Muscle layer of colon (tissue), 2 donors: ENCODE data around the gene FSCN2.

Experiments
- H3K27ac ChIP-seq: one replicate; pipeline ENCODE4 v1.7.0; 2013; ENCODE audit warnings: low read depth, mild to moderate bottlenecking, low read length, moderate library complexity
- H3K27me3 ChIP-seq, 2 donors: one replicate each; pipeline ENCODE4 v1.7.0; 2013; ENCODE audit warnings: low read length in 2 of 2, mild to moderate bottlenecking in 2 of 2; ENCODE audit not compliant: insufficient read depth in 2 of 2, control insufficient read depth in 1 of 2
- H3K36me3 ChIP-seq: one replicate; pipeline ENCODE4 v1.7.0; 2013; ENCODE audit warnings: mild to moderate bottlenecking, low read length; ENCODE audit not compliant: insufficient read depth
- H3K4me1 ChIP-seq: one replicate; pipeline ENCODE4 v1.7.0; 2013; ENCODE audit warnings: mild to moderate bottlenecking, low read length; ENCODE audit not compliant: insufficient read depth
- H3K4me3 ChIP-seq, 2 donors: one replicate each; pipeline ENCODE4 v1.7.0; 2013; ENCODE audit warnings: low read length in 2 of 2, low read depth in 1 of 2, mild to moderate bottlenecking in 1 of 2, moderate library complexity in 1 of 2
- H3K9ac ChIP-seq: one replicate; pipeline ENCODE4 v1.7.0; 2013; ENCODE audit warnings: low read length
- H3K9me3 ChIP-seq: one replicate; pipeline ENCODE4 v1.7.0; 2013; ENCODE audit warnings: mild to moderate bottlenecking, low read length
- donor health status: abdominal sarcoma.
- donor health status: Adenocarcinoma of cecum.

FSCN2 gene

DNA sequence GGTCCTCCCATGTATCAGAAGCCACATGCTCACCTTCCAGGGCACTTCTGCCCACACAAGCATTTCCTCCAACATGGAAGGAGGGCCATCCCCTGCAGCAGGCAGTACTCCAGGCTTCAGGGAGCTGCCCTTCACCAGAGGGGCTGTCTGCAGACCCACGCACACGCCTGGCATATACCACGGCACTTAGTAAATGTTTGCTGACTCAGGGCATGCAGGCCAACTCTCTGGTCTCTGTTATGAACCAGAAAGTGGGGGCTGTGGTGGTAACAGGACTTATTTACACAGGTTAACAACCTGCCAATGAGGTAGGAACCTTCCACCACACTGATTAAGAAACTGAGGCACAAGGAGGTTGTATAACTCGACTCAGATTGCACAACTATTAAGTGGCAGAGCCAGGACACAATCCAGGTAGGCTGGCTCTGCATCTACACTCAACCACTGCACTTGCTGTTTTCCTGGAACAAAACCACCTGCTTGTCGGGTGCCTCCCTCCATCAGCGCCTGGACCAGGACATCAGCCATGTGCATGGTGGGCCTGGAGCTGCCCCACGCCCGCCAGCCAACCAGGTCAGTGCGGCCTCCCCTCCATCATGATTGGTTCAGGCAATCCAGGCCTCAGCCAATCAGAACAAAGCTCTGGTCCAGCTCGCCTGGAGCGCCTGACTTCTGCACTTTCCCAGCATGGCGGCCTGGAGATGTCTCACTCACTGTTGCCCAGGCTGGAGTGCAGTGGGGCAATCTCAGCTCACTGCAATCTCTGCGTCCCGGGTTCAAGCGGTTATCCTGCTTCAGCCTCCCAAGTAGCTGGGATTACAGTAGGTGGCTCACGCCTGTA, 34.8 kb upstream of the FSCN2 start:
- H3K4me3 ChIP-seq, result no peak overlapping the region
- no peaks in the 10 kb centered on the region for H3K36me3 ChIP-seq
- H3K9ac ChIP-seq, result no peak overlapping the region
- H3K9me3 ChIP-seq, result no peaks in the 10 kb centered on the region
- peaks cover 0 to 14% of the 10 kb centered on the region in 2 donors for H3K27me3 ChIP-seq
- H3K4me1 ChIP-seq, result no peaks in the 10 kb centered on the region
- H3K27ac ChIP-seq, result no peak overlapping the region

DNA sequence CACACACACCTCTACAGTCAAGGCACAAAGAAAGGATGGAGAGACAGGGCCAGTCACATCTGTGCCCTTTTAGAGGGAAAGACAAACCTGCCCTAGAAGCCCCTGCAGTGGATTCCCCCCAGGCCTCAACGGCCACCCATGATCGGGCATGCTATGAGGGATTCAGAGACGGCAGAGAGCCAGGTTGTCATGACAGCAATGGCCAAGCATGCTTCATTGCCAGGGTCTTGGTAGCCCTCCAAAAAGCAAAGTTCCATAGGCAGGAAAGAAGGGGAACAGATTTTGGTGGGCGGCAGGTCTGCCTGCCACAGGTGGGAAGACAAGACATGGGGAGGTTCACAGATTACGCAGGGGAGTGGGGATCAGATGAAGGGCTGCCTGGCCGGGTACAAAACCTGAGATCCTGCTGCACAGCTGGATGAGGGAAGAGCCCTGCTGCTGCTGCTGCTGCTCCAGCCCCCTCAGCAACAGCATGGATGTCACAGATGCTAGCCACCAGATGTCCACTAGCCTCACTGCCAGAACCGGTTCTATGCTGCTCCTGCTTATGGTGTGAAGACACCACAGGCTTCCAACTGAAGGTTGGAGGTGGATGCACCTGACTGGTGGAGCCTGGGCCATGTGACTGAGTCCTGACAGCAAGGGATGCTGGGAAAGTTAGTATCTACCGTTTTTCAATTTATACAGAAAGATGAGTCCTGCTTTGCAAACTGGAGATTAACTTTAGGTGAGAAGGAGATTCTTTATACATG, 33.4 kb upstream of the FSCN2 start:
- H3K9ac ChIP-seq, result no peak overlapping the region
- H3K27ac ChIP-seq, result no peak overlapping the region
- no peaks in the 10 kb centered on the region for H3K36me3 ChIP-seq

DNA sequence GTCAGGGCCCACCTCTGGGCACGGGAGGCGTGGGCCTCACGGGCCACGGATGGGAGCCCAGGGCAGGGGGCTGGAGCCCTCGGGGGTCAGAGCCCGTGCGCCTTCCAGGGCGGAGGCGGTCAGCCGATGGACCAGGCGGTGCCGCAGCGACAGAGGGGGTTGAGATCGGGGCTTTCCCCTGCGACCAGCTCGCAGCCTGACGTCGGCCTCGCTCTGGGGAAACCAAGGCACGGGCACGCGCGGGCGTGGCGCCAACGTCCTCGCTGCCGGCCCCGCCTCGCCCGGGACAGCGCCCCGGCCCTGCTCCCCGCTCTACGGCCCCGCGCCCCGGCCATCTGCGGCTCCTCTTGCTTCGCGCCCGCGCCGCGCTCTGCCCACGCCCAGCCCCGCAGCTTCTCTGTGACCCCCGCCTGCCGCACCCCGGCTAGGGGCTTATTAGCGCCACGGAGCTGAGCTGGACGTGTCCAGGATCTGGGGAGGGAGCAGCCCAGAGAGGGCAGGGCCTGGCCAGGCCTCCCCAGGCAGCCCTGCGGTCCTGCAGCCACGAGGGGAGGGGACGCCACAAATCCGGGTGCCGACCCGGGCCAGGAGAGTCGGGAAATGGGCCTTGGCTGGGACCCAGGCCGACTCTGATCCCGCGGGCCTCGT, 29.1 kb upstream of the FSCN2 start:
- Histone ChIP-seq H3K4me1 (no peaks in the 10 kb centered on the region), H3K4me3 (no peak overlapping the region), H3K27me3 (peaks cover 0 to 7% of the 10 kb centered on the region in 2 donors), H3K36me3 (no peaks in the 10 kb centered on the region), H3K27ac (no peak overlapping the region), H3K9me3 (no peaks in the 10 kb centered on the region), H3K9ac (no peak overlapping the region)

More for the DNA sequence above, 33.4 kb upstream of the FSCN2 start:
- H3K4me1 ChIP-seq, result no peaks in the 10 kb centered on the region
- no peak overlapping the region for H3K4me3 ChIP-seq
- no peaks in the 10 kb centered on the region for H3K9me3 ChIP-seq
- H3K27me3 ChIP-seq, result peaks cover 0 to 14% of the 10 kb centered on the region in 2 donors

DNA sequence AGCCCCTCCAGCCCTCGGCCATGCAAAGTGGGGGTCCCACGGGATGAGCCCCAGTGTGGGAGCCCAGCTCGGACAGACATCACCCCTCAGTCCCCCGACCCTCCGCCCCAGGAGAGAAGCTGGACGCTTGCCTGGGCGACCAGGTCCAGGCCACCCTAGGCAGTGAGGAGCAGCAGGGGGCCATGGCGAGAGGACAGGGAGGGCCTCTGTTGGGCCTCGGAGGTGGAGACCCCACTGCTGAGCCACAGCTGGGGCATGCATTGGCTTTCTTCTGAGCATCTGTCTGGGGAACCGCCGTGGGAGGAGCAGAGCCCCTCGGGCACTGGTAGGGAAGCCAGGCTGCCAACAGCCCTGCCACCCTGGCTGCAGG, 28.6 kb upstream of the FSCN2 start:
- no peak overlapping the region for H3K4me3 ChIP-seq
- H3K27ac ChIP-seq, result no peak overlapping the region
- peaks cover 0 to 3% of the 10 kb centered on the region in 2 donors for H3K27me3 ChIP-seq
- no peaks in the 10 kb centered on the region for H3K4me1 ChIP-seq
- no peak overlapping the region for H3K9ac ChIP-seq
- no peaks in the 10 kb centered on the region for H3K9me3 ChIP-seq
- no peaks in the 10 kb centered on the region for H3K36me3 ChIP-seq

DNA sequence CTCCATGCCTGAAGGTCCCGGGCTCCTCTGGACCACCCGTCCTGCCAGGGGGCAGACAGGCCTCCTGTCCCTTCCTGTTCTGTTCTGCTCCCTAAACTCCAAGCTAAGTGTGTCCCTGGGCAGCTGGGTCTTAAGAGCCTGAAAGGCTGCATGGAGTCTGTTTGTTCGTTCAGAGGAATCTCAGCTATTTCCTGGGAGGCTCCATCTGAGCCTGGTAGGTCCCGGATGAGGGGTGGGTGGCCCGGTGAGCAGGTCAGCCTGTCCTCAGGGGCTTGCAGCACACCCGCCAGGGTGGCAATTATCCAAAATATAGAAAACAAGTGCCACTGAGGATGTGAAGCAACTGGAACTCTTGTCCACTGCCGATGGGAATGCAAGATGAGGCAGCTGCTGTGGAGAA, 28.1 kb upstream of the FSCN2 start:
- Histone ChIP-seq H3K4me3 (no peak overlapping the region), H3K4me1 (no peaks in the 10 kb centered on the region), H3K36me3 (no peaks in the 10 kb centered on the region), H3K9me3 (no peaks in the 10 kb centered on the region), H3K9ac (no peak overlapping the region), H3K27ac (no peak overlapping the region), H3K27me3 (no peaks in the 10 kb centered on the region)

DNA sequence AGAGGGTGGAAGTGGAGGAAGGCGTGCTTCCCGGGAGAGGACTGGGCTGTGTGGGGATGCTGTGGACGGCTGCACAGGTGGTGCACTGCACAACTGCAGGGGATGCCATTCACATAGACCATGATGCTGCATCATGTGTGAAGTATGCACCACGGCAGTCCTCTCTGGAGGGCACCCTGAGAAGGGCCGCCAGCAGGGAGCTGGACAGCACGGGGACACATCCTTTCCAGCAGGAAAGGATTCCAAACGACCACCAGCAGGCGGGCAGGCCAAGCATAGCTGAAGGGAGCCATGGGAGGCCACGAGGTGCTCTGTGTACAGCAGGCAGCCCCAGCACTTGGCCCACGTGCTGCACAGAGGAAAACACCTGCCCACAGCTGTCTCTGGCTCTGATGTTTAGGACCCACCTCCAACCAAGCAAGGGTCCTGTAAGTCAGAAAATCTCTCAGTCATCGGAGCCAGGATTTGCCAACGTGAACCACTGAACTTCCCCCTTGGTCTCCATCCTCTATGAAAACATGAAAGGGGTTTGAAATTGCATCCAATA, 25.6 kb upstream of the FSCN2 start:
- Histone ChIP-seq H3K9me3 (no peaks in the 10 kb centered on the region), H3K4me3 (no peak overlapping the region), H3K27me3 (no peaks in the 10 kb centered on the region), H3K27ac (no peak overlapping the region), H3K36me3 (no peaks in the 10 kb centered on the region), H3K4me1 (no peaks in the 10 kb centered on the region), H3K9ac (no peak overlapping the region)

DNA sequence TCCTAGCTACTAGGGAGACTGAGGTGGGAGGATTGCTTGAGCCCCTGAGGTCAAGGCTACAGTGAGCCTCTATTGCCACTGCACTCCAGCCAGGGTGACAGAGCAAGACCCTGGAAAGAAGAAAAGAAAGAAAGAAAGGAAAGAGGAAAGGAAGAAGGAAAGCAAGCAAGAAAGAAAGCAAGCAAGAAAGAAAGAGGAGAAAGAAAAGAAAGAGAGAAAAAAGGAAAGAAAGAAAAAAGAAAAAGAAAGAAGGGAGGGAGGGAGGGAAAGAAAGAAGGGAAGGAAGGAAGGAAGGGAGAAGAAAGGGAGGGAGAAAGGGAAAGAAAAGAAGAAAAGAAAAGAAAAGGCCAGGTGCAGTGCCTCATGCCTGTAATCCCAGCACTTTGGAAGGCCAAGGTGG, 24.6 kb upstream of the FSCN2 start:
- H3K9ac ChIP-seq, result no peak overlapping the region
- no peak overlapping the region for H3K27ac ChIP-seq
- peaks cover 3% of the 10 kb centered on the region for H3K4me1 ChIP-seq
- no peak overlapping the region for H3K4me3 ChIP-seq
- H3K27me3 ChIP-seq, result no peaks in the 10 kb centered on the region
- peaks cover 2% of the 10 kb centered on the region for H3K36me3 ChIP-seq
- no peaks in the 10 kb centered on the region for H3K9me3 ChIP-seq

DNA sequence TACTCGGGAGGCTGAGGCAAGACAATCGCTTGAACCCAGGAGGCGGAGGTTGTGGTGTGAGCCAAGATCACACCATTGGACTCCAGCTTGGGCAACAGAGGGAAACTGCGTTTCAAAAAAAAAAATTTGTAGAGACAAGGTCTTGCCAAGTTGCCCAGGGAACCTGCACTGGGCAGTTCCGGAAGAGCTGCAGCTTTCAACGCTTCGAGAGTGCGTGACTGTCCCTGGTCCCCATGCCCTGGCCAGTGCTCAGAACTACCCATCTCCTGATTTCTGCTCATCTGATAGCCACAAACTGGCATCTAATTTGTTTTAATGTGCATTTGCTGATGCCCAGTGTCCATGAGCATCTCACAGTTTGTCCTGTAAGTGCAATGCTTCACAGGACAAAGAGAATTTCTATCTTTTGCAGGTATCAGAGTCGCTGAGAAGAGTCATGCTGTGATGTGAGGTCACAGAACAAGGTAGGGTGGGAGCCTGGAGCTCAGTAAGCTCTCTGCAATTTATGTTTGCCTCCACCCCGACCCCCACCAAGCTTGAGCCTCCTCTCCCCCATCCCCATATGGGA, 19.5 kb upstream of the FSCN2 start:
- H3K4me1 ChIP-seq, result peaks cover 10% of the 10 kb centered on the region
- peak overlapping the region; percentile 85 for H3K9ac ChIP-seq
- peaks cover 38% of the 10 kb centered on the region for H3K36me3 ChIP-seq
- H3K9me3 ChIP-seq, result no peaks in the 10 kb centered on the region
- peak overlapping the region; percentile 74 for H3K27ac ChIP-seq
- peak overlapping the region; percentile 77 to 78 for H3K4me3 ChIP-seq
- H3K27me3 ChIP-seq, result no peaks in the 10 kb centered on the region

DNA sequence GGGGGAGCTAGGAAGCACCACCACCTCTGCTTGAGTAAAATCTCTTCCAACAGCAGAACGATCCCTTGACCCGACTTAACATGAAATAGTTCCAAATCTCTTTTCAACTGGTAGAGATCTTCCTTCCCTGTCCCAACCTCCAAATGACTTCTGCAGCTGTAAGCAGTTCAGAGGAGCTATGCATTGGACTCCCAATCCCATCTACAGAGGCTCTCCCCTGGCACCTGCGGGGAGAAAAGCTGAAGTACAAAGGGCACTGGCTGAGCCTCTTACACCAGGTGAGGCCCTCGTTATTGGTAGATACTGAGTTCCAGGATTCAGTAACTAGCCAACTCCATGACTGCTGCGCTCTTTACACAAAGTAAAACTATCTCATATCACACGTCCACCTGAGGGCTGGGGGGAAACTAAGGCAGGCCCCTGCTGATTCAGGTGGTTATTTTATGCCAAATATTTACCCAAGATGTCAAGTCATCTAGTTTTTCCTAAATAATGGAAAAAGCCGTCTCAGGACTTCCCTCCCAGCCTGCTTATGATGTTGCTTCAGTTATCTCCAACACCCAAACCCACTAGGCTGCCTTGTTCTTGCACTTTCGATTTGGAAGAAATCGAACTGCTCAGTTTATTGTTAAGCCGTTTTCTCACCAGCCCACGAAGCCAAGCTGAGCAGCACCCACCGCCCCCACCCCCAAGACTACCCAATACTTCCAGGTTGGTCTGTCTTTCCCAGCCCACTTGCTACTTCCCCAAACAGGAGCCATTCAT, 18.8 kb upstream of the FSCN2 start:
- Histone ChIP-seq H3K9ac (peak overlapping the region; percentile 85), H3K4me1 (peaks cover 10% of the 10 kb centered on the region), H3K9me3 (no peaks in the 10 kb centered on the region), H3K27ac (peak overlapping the region; percentile 74), H3K36me3 (peaks cover 38% of the 10 kb centered on the region), H3K27me3 (no peaks in the 10 kb centered on the region), H3K4me3 (peak overlapping the region; percentile 77 to 78)

DNA sequence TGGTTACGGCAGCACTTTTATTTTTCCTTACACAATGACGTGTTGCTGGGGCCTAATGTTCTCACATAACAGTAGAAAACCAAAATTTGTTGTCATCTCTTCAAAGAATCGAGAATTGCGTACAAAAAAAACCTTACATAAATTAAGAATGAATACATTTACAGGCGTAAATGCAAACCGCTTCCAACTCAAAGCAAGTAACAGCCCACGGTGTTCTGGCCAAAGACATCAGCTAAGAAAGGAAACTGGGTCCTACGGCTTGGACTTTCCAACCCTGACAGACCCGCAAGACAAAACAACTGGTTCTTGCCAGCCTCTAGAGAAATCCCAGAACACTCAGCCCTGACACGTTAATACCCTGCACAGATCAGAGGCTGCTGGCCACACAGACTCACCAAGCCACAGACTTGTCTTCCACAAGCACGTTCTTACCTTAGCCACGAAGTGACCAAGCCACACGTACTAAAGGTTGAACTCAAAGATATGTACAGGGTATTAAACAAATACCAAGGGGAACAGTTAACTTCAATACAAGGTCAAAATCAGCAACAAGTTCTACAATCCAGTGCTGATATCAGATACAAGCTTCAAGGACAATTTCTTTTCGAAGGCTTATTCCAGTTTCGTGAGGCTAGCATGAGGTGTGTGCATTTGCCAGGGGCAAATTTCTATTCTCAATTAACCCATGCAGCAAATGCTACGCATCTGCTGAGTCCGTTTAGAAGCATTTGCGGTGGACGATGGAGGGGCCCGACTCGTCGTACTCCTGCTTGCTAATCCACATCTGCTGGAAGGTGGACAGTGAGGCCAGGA, 18.0 kb upstream of the FSCN2 start:
- Histone ChIP-seq H3K4me1 (peaks cover 10% of the 10 kb centered on the region), H3K9ac (peak overlapping the region; percentile 85), H3K4me3 (peak overlapping the region; percentile 77 to 78), H3K36me3 (peaks cover 38% of the 10 kb centered on the region), H3K9me3 (no peaks in the 10 kb centered on the region), H3K27ac (peak overlapping the region; percentile 90), H3K27me3 (no peaks in the 10 kb centered on the region)
